ENCODE results near the gene TTL.
"Not testable (repeated sequence)": the region's sequence is repeated elsewhere in the genome, so short reads cannot be mapped to it uniquely, and the experiment has no call there.

DNA sequence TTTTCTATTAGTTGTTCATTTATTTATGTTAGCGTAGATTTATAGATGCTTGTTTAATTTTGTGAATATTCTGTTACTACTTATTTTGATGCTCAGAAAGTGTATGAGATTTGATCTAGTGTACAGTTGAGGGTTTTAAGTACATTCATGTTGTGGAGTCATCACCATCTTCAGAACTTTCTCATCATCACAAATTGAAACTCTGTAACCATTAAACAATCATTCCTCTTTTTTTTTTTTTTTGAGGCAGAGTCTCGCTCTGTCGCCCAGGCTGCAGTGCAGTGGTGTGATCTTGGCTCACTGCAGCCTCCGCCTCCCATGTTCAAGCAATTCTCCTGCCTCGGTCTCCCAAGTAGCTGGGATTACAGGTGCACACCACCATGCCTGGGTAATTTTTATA lies 84.6 kb downstream of the TTL start:
- TF ChIP-seq, protein P1, sequence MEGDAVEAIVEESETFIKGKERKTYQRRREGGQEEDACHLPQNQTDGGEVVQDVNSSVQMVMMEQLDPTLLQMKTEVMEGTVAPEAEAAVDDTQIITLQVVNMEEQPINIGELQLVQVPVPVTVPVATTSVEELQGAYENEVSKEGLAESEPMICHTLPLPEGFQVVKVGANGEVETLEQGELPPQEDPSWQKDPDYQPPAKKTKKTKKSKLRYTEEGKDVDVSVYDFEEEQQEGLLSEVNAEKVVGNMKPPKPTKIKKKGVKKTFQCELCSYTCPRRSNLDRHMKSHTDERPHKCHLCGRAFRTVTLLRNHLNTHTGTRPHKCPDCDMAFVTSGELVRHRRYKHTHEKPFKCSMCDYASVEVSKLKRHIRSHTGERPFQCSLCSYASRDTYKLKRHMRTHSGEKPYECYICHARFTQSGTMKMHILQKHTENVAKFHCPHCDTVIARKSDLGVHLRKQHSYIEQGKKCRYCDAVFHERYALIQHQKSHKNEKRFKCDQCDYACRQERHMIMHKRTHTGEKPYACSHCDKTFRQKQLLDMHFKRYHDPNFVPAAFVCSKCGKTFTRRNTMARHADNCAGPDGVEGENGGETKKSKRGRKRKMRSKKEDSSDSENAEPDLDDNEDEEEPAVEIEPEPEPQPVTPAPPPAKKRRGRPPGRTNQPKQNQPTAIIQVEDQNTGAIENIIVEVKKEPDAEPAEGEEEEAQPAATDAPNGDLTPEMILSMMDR (IDR thresholded peaks at IDR 0.05): not testable (repeated sequence)
- TF ChIP-seq POLR2AphosphoS5 (IDR thresholded peaks at IDR 0.05): not testable (repeated sequence)

Measured in sigmoid colon (tissue), 4 donors.